ENCODE data around the gene PTPRD. TPM values are rescaled to one million over a fixed set of nuclear protein-coding genes. Genes with fewer than 3 reads are reported as not detected.

PTPRD gene
- polyA plus RNA-seq, 1 donor: 88.9 TPM

GRCh38 chr9:8815931-8816330 lies 1796.9 kb downstream of the PTPRD start:
- no peak for DNase-seq

GRCh38 chr9:8815219-8815618 lies 1797.6 kb downstream of the PTPRD start:
- no peak for DNase-seq

DNA sequence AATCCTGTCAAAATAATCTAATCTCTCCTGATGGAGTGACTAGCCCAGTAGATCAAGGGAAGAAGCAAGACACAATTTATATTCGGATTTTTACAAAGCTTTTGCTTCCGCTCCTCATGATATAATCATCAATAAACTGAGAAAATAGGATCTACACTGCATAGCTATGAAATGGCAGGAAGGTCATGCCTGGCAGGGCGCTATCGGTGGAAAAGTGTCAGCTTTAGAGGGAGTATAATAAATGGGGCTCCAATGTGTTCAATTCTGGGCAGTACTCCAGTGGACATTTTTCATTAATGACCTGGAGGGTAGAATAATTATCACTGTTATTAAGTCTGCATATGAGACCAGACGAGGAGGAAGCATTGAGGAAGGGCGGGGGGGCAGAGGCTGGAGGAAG lies 1799.9 kb downstream of the PTPRD start:
- DNase-seq: no peak

GRCh38 chr9:8809741-8810140 lies 1803.1 kb downstream of the PTPRD start:
- DNase-seq: no peak

DNA sequence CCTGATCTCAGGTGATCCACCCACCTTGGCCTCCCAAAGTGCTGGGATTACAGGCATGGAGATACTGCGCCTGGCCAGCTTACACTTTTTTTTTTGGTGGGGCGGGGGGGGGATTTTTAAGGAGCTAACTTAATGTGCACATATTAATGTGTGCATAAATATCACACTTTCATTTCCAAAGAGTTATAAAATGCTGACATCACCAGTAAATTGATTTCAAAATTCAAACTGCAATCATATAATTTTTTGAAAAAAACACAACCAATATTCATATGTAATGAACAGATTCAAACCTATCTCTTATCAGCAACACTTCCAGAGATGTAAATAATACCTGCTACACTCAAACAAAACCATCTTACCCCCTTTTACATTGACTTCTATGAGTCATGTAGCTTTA lies 1806.7 kb downstream of the PTPRD start:
- no peak for DNase-seq

DNA sequence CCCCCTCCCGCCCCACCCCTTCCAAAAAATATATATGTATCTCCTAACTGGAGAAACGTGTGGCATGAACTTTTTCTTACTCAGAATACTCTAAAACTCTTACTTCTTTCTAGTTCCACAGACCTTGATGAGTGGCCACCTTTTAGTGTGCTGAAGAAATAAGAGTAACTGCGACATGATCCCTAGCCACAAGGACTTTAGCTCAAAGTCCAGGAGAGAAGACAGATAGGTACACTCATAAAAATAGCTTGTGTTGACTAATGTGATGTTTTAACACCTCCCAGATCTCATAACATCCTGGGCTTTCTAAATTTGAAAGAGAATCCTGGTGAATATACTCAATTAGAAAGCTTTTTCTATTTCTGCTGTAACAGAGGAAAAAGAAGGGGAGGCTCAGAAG lies 1808.2 kb downstream of the PTPRD start:
- no peak for DNase-seq

- DNase-seq: no peak
Measured at GRCh38 chr9:8802242-8802641, 1810.6 kb downstream of the PTPRD start.

DNA sequence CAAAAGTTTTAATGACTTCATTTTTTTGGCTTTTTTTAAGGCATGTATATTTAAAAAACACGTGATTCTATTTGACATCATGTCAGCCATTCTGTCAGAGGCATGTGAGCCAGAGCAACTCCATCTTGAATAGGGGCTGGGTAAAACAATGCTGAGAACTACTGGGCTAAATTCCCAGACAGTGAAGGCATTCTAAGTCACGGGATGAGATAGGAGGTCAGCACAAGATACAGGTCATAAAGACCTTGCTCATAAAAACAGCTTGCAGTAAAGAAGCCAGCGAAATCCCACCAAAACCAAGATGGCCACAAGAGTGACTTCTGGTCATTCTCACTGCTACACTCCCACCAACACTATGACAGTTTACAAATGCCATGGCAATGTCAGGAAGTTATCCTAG lies 1812.6 kb downstream of the PTPRD start:
- DNase-seq: no peak

DNA sequence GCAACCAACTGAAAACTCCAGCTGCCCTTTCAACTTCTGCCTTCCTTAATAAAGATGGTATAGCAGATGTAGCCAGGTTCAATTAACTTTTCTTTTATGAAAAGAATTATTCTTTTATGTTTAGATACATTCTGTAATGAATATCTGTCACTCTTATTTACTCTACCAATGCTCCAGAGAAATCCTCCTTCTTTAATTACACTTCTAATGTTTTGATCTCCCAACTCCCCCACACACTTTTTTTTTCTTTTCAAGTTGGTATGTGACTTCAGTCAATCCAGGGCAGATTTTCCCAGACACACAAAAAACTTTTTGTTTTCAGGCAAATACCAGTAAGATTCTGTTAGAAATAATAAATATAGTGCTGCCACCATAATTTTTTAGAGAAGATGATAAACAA lies 1813.2 kb downstream of the PTPRD start:
- no peak for DNase-seq

DNA sequence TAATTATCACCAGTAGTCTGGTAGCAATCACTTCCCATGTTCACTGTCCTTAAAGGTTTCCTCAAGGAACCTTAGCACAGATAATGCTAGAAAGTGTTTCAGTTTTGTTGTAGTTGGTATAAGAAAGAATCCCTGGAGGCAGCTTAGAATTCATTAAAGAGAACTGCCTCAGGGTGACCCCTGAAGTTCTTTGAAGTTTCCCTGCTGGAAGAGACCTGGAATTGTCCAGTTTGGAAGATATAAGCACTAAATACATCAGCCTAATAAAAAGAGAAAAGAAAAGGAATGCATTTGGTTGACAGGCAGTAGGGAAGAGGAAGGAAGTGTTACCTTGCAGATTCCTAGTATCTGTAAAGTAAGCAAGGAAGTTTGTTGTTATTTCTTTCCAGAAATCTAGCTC lies 1813.6 kb downstream of the PTPRD start:
- no peak for DNase-seq

- DNase-seq: no peak
Measured at GRCh38 chr9:8784838-8785237, 1828.0 kb downstream of the PTPRD start.

DNA sequence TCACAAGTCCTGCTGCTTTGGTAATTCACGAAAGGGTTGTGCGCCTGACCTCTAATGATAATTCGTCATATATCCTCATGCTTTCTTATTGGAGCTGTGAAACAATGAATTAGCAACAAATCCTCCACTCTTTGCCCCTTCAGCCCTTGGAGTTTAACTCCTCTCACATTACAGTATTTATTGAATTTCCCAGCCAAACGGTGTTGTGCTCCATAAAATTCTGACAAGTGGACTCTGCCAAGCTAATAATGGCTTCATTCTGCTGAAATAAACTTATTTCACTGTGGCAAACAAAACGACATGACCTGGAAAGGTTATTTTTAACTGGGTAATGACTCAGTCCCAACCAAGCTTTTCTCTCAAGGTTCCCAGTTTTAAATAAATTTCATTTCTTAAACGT lies 1828.9 kb downstream of the PTPRD start:
- no peak for DNase-seq

DNA sequence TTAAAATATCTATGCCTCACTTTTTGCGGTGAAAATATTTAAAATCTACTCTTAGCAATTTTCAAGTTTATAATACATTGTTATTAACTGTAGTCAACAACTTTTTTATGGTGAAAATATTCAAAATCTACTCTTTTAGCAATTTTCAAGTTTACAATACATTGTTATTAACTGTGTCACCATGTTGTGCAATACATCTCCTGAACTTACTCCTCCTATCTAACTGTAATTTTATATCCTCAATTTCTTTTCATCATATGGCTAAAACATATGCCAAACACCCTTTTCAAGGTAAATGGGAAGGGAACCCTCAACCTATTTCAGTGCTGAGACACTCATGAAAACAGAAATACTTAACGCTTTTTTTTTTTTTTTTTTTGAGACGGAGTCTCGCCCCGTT lies 1830.6 kb downstream of the PTPRD start:
- no peak for DNase-seq

GRCh38 chr9:8781458-8781857 lies 1831.3 kb downstream of the PTPRD start:
- DNase-seq: no peak

- DNase-seq: no peak
Measured at GRCh38 chr9:8780386-8780785, 1832.4 kb downstream of the PTPRD start.

DNA sequence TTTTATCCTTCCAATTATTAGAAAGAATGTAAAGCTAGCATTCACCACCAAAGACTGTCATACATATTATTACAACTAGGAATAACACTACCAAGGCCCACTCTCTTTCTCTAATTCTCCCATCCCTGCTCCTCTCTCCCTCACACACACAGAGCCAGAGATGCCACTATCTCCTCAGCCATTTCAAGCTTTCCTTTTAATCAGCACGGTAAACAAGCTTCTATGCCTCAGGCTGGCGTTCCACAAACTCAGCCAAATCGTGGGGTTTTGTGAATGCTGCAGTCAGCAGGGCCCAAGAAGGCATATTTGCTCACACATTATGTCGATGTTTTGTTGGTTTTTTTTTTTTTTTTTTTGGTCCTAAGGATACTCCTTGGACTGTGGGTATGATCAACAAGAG lies 1833.3 kb downstream of the PTPRD start:
- no peak for DNase-seq

GRCh38 chr9:8778356-8778755 lies 1834.4 kb downstream of the PTPRD start:
- no peak for DNase-seq

DNA sequence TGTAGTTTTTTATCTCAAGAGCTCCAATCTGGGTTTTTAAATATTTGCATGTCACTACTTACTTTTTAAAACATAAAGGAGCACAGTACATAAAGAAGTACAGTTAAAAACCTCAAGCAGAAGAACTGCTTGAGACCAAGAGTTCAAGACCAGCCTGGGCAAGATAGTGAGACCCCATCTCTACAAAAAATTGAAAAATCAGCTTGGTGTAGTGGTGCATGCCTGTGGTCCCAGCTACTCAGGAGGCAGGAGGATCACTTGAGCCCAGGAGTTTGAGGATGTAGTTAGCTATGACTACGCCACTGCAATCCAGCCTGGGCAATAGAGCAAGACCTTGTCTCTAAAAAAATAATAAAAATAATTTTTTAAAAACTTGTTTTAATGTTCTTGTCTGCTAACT lies 1840.5 kb downstream of the PTPRD start:
- no peak for DNase-seq

DNA sequence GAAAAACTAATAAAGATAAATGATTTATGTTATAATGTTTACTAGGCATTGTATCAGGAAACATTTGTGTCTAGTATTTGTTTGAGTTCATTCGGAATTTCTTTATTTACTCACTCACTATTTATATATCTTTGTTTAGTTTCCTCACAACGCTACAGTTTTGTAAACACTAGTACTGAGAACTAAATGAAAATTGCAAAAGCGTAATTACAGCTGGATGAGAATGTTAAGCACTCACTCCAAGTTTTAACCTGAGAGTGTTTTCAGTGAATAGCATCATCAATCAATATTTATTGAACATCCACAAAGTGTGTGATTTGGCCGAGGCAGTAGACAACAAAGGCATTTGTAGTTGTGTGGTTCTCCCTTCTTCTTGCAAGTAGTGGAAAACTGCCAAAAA lies 1843.6 kb downstream of the PTPRD start:
- DNase-seq: no peak

DNA sequence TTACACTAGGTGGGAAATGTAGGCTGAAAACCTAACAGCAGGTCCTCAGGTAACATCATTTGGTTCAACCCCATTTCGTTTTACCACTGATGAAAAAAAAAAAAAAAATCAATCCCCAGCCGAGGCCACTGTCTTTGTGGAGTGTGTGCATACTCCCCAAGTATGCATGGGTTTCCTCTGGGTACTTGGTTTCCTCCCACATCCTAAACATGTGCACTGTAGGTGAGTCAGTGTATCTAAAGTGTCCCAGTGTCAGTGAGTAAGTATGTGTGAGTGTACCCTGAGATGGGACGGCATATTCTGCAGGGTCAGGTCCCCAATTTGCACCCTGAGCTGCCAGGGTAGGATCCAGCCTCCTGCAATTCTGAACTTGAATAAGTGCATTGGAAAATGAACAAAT lies 1846.7 kb downstream of the PTPRD start:
- DNase-seq: no peak

GRCh38 chr9:8764051-8764450 lies 1848.8 kb downstream of the PTPRD start:
- no peak for DNase-seq

GRCh38 chr9:8762479-8763085 lies 1850.2 kb downstream of the PTPRD start:
- DNase-seq: no peak

DNA sequence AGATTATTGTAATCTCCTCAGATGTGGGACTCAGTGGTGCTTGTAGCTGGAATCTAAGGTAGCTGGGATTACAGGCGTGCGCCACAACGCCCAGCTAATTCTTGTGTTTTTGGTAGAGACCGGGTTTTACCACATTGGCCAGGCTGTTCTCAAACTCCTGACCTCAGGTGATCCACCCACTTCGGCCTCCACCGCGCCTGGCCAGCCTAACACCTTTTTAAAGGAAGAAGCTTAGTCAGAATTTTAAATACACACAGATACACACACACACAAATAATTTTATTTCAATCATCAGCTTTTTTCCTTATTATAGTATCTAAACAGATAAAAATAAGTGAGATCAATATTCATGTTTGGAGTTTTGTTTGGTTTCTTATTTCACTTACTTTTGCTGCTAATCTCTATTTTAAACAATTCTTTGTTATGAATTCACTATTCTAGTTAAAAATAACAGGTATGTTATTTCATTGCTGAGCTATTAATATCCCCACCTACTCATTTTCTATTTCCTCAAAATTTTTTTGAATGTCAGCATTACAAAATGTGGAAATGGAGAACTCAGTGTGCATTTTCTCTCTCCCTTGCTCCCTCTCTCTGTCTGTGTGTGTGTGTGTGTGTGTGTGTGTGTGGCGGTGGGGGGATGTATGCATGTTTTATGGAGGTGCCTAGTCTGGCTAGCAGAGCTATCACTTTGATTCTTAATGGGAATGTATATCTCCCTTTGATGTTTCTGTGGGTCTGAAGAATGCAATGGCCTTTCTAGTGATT lies 1852.6 kb downstream of the PTPRD start:
- DNase-seq: no peak

DNA sequence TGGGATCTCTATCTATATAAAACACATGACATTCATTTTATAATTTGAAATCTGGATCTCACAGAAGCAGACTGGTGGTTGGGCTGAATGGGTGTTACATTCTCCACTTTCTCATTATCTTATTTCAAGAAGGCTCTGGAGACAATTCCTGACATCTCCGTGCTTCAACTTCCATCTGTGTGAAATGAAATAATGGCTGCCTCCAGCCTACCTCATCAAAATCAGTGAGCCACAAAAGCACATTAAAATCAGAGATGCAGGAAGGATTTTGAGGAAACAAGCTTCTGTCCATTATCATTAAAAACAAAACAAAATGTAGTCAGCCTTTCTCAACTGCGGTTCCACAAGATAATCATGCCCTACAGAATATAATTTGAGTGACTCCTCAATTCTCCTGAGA lies 1854.9 kb downstream of the PTPRD start:
- no peak for DNase-seq

- DNase-seq: no peak
Measured at GRCh38 chr9:8754751-8755150, 1858.1 kb downstream of the PTPRD start.

Measured in hindlimb muscle (tissue), 1 donor.